ENCODE data around the gene LPP. TPM values are rescaled to one million over a fixed set of nuclear protein-coding genes. Genes with fewer than 3 reads are reported as not detected.

LPP gene
- total RNA-seq, 1 experiment from 2014 or later = 0.04 TPM

- Histone ChIP-seq H3K27ac (no peak overlapping the region), H3K27me3 (no peaks in the 10 kb centered on the region), H3K36me3 (no peaks in the 10 kb centered on the region), H3K9me3 (replicated peaks) (no peaks in the 10 kb centered on the region), H3K4me3 (no peak overlapping the region), H3K4me1 (no peaks in the 10 kb centered on the region)
- DNase-seq = no peak
These were observed 393.1 kb downstream of the LPP start for GRCh38 chr3:188546835-188547670.

- DNase-seq = no peak
- Histone ChIP-seq H3K27ac (no peak overlapping the region), H3K9me3 (replicated peaks) (no peaks in the 10 kb centered on the region), H3K4me3 (no peak overlapping the region), H3K4me1 (no peaks in the 10 kb centered on the region), H3K36me3 (no peaks in the 10 kb centered on the region), H3K27me3 (no peaks in the 10 kb centered on the region)
These were observed 399.6 kb downstream of the LPP start for GRCh38 chr3:188553569-188553968.

GRCh38 chr3:188554404-188554803, 400.4 kb downstream of the LPP start:
- H3K4me1 ChIP-seq = no peaks in the 10 kb centered on the region
- DNase-seq = no peak
- H3K27ac ChIP-seq = no peak overlapping the region
- H3K9me3 ChIP-seq (replicated peaks) = no peaks in the 10 kb centered on the region
- H3K36me3 ChIP-seq = no peaks in the 10 kb centered on the region
- H3K4me3 ChIP-seq = no peak overlapping the region
- H3K27me3 ChIP-seq = no peaks in the 10 kb centered on the region

- no peak for DNase-seq
- H3K27me3 ChIP-seq = no peaks in the 10 kb centered on the region
- no peaks in the 10 kb centered on the region for H3K4me1 ChIP-seq
- H3K4me3 ChIP-seq = no peak overlapping the region
- no peak overlapping the region for H3K27ac ChIP-seq
- H3K9me3 ChIP-seq (replicated peaks) = no peaks in the 10 kb centered on the region
- H3K36me3 ChIP-seq = no peaks in the 10 kb centered on the region
These were observed 403.3 kb downstream of the LPP start for GRCh38 chr3:188557235-188557634.

- H3K4me1 ChIP-seq = no peaks in the 10 kb centered on the region
- no peak for DNase-seq
- H3K4me3 ChIP-seq = no peak overlapping the region
- no peaks in the 10 kb centered on the region for H3K9me3 ChIP-seq (replicated peaks)
- no peaks in the 10 kb centered on the region for H3K36me3 ChIP-seq
- H3K27ac ChIP-seq = no peak overlapping the region
- H3K27me3 ChIP-seq = no peaks in the 10 kb centered on the region
These were observed 404.6 kb downstream of the LPP start for GRCh38 chr3:188558343-188559071.

DNA sequence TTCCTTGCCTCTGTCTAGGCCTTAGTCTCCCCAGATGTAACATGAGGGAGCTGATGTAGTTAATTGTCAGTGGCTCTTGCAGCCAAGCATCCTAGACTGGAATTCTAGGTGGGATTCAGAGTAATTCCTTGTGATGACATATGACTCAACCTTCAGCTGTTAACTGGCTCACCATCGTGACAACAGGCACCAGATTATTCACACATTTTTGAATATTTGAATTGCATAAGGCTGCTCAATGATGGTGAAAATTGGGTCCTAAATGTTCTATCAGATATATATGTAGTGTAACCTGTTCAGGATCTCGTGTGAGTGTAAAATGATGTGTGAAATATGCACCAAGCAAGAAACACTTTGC, 405.1 kb downstream of the LPP start:
- no peak for DNase-seq
- H3K36me3 ChIP-seq = no peaks in the 10 kb centered on the region
- no peaks in the 10 kb centered on the region for H3K27me3 ChIP-seq
- H3K4me1 ChIP-seq = no peaks in the 10 kb centered on the region
- no peak overlapping the region for H3K4me3 ChIP-seq
- no peaks in the 10 kb centered on the region for H3K9me3 ChIP-seq (replicated peaks)
- no peak overlapping the region for H3K27ac ChIP-seq

GRCh38 chr3:188559856-188560255, 405.9 kb downstream of the LPP start:
- DNase-seq = no peak
- no peak overlapping the region for H3K27ac ChIP-seq
- H3K36me3 ChIP-seq = no peaks in the 10 kb centered on the region
- no peaks in the 10 kb centered on the region for H3K9me3 ChIP-seq (replicated peaks)
- no peak overlapping the region for H3K4me3 ChIP-seq
- H3K27me3 ChIP-seq = no peaks in the 10 kb centered on the region
- H3K4me1 ChIP-seq = no peaks in the 10 kb centered on the region

- Histone ChIP-seq H3K27ac (no peak overlapping the region), H3K9me3 (replicated peaks) (no peaks in the 10 kb centered on the region), H3K4me3 (no peak overlapping the region), H3K27me3 (no peaks in the 10 kb centered on the region), H3K36me3 (no peaks in the 10 kb centered on the region), H3K4me1 (no peaks in the 10 kb centered on the region)
- DNase-seq = no peak
These were observed 408.2 kb downstream of the LPP start for GRCh38 chr3:188562144-188562543.

GRCh38 chr3:188567478-188568195, 413.7 kb downstream of the LPP start:
- no peaks in the 10 kb centered on the region for H3K27me3 ChIP-seq
- H3K36me3 ChIP-seq = no peaks in the 10 kb centered on the region
- H3K27ac ChIP-seq = no peak overlapping the region
- no peak overlapping the region for H3K4me3 ChIP-seq
- no peak for DNase-seq
- no peaks in the 10 kb centered on the region for H3K9me3 ChIP-seq (replicated peaks)
- H3K4me1 ChIP-seq = no peaks in the 10 kb centered on the region

GRCh38 chr3:188568736-188569135, 414.8 kb downstream of the LPP start:
- Histone ChIP-seq H3K36me3 (no peaks in the 10 kb centered on the region), H3K27ac (no peak overlapping the region), H3K9me3 (replicated peaks) (no peaks in the 10 kb centered on the region), H3K4me1 (no peaks in the 10 kb centered on the region), H3K27me3 (no peaks in the 10 kb centered on the region), H3K4me3 (no peak overlapping the region)
- DNase-seq = no peak

GRCh38 chr3:188571531-188572095, 417.7 kb downstream of the LPP start:
- Histone ChIP-seq H3K36me3 (no peaks in the 10 kb centered on the region), H3K4me1 (no peaks in the 10 kb centered on the region), H3K27me3 (no peaks in the 10 kb centered on the region), H3K27ac (no peak overlapping the region), H3K4me3 (no peak overlapping the region), H3K9me3 (replicated peaks) (no peaks in the 10 kb centered on the region)
- DNase-seq = no peak

DNA sequence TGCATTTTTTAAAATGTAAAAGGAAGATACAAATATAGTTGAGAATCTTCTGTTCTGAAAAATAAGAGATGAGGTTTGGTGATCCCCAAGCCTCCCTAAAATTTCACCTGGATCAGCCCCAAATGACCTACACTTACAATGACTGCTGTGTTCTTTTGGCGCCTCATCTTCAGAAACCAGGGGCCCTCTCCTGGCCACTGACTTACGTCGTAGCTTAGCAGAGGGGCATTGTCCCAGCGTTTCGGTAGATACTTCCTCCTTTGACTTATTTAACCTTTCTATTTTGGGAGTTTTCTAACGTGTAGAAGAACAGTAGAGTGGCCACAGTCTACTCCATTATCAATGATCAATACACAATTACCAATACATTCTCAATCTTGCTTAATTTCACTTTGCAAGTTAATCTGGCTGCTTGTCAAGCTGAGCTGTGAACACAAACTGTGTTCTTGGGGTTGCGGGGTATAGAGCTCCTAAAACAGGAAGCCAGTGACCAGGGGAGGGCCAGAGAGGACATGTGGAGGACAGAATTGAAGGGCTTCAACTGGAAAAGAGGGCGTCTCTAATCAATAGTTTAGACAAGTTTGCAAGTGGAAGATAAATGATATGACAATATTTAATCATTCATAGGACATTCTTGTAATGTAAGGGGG, 419.5 kb downstream of the LPP start:
- Histone ChIP-seq H3K9me3 (replicated peaks) (no peaks in the 10 kb centered on the region), H3K27me3 (no peaks in the 10 kb centered on the region), H3K4me3 (no peak overlapping the region), H3K27ac (no peak overlapping the region), H3K36me3 (no peaks in the 10 kb centered on the region), H3K4me1 (no peaks in the 10 kb centered on the region)
- no peak for DNase-seq

DNA sequence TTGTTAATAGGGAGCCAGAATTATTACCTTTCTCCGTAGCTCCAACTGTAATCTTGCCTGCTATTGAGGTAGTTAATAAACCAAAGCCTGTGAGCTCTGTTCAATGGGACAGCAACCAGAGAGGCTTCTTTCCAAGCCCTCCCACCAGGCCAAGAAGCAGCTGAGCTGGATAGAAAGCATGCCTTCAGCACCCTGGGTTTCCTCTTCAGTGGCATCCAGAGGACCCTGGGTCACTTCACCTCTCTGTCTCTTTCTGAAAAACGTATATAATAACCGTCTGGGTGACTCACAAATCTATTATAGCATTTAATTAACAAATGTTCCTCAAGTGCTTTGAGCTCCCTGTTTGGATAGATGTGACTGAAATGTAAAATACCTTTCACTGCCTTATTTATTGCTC, 420.0 kb downstream of the LPP start:
- Histone ChIP-seq H3K4me1 (no peaks in the 10 kb centered on the region), H3K4me3 (no peak overlapping the region), H3K9me3 (replicated peaks) (no peaks in the 10 kb centered on the region), H3K27ac (no peak overlapping the region), H3K27me3 (no peaks in the 10 kb centered on the region), H3K36me3 (no peaks in the 10 kb centered on the region)
- no peak for DNase-seq

DNA sequence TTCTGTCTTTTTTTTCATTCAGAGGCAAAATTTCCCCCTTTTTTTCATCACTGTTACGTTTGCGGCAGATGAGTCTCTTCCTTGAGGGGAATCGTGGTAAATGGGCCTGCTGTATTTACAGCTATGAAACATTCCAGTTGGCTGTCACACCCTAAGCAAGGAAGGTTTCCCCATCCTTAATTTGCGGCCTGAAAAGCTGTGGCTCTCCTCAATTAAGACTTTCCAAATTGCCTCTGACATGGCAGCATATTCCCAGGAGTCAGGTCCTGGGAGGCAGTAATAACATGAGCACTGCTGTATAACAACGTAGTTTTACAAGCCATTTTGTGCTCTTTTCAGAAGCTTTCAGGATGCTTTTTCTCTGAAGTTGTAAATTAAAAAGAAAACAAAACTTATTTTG, 420.9 kb downstream of the LPP start:
- Histone ChIP-seq H3K27ac (no peak overlapping the region), H3K27me3 (no peaks in the 10 kb centered on the region), H3K4me3 (no peak overlapping the region), H3K36me3 (no peaks in the 10 kb centered on the region), H3K9me3 (replicated peaks) (no peaks in the 10 kb centered on the region), H3K4me1 (no peaks in the 10 kb centered on the region)
- no peak for DNase-seq

Measured in SJCRH30 (cell line).